Renal pelvis (tissue), 12 donors: ENCODE results near the gene SPDYE17. TPM values are rescaled to one million over a fixed set of nuclear protein-coding genes. Genes with fewer than 3 reads are reported as not detected.
"Not testable (repeated sequence)": the region's sequence is repeated elsewhere in the genome, so short reads cannot be mapped to it uniquely, and the experiment has no call there.

ENCODE experiments used
- DNase-seq: peaks from one replicate; pipeline ENCODE4 v3.0.0-alpha.2; 2013
- long read RNA-seq, 16 experiments: transcript quantifications; one replicate each; lab custom pipeline, GENCODE V29; 2026
- polyA plus RNA-seq, 3 donors: library from polyadenylated mRNA; unstranded; fragments of 120-200 nt; gene quantifications; one replicate each; pipeline ENCODE4 v1.2.1, GENCODE V29; 2013; ENCODE audit not compliant: insufficient read length in 3 of 3

Gene SPDYE17, protein sequence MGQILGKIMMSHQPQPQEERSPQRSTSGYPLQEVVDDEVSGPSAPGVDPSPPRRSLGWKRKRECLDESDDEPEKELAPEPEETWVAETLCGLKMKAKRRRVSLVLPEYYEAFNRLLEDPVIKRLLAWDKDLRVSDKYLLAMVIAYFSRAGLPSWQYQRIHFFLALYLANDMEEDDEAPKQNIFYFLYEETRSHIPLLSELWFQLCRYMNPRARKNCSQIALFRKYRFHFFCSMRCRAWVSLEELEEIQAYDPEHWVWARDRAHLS
- polyA plus RNA-seq = not detected
- long read RNA-seq, donor 1 = 0 reads
- long read RNA-seq, donor 2 = 0 reads
- long read RNA-seq, donor 3 = 0 reads
- long read RNA-seq, donor 4 = 0 reads
- long read RNA-seq, donor 5 = 0 reads
- long read RNA-seq, donor 6, partial matches to known transcripts = 32 of 32 reads
- long read RNA-seq, donor 6, other reads (novel, unspliced or antisense) = 0 of 32 reads
- long read RNA-seq, donor 7 = 0 reads
- long read RNA-seq, donor 8 = 0 reads
- long read RNA-seq, donor 9, partial matches to known transcripts = 8 of 8 reads
- long read RNA-seq, donor 9, other reads (novel, unspliced or antisense) = 0 of 8 reads
- long read RNA-seq, donor 10 = 0 reads
- long read RNA-seq, donor 11 = 0 reads
- long read RNA-seq, donor 12 = 0 reads
- long read RNA-seq, donor 13 = 0 reads
- long read RNA-seq, donor 14 = 0 reads
- long read RNA-seq, donor 15 = 0 reads
- long read RNA-seq, donor 16 = 0 reads

DNA sequence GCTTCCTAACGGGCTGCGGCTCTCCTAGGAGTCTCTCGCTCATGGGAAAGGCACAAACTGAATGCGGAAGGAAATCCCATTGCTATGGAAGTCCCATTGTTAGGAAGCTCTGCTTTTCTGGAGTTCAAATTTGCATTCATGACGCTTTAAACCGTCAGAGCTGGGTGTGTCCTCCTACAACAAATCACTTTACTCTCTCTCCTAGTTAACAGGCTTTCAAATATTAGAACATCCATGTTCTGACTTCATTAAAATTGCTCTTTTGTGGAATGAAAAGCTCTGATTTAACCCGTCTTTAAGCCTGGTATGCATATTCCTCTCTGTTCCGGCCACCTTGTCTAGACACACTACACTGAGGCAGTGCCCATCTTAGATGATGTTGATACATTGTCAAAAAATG lies at the start of gene SPDYE17:
Gene SPDYE17, minus strand, starts transcription at position 101 of the 400 bp plus-strand sequence. CDS start 1,791 bp downstream, outside the sequence.
- not testable (repeated sequence) for DNase-seq

GRCh38 chr7:77080236-77080635 lies 48.1 kb upstream of the SPDYE17 start:
- DNase-seq = not testable (repeated sequence)

DNA sequence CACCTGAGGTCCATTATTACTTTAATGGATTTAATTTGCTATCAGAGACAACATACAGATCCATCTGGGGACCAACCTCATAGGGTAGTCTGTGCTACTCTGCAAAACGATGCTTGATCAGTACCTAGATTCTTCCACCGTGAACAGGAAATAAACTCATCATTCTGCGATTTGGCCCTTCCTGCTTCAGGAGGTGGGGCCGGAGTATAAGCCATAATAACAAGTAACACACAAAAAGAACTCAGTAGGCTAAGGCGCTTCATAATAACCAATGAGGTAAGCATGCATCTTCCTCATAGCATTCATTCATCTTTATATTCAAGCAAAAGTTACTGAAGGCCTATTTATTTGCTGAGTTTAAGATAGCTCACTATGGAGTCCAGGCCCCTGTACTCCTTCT lies 47.5 kb upstream of the SPDYE17 start:
- not testable (repeated sequence) for DNase-seq

DNA sequence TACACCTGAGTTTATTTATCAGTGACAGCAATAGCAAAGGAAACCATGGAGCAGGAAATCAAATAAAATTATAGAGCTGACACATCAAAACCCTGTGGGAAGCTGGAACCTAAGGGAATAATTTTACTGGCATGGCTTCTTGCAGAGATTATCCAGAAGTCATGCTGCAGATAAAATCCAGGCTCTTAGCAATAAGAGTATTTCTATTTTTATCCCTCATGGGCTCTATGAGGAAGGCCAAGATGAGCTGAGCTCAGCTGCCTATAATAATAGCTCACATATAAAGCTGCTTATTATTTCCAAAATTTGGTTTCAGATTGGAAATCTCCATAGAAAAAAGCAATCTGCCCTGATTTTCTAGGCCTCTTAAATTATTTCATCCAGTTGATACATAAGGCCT lies 47.0 kb upstream of the SPDYE17 start:
- not testable (repeated sequence) for DNase-seq

DNA sequence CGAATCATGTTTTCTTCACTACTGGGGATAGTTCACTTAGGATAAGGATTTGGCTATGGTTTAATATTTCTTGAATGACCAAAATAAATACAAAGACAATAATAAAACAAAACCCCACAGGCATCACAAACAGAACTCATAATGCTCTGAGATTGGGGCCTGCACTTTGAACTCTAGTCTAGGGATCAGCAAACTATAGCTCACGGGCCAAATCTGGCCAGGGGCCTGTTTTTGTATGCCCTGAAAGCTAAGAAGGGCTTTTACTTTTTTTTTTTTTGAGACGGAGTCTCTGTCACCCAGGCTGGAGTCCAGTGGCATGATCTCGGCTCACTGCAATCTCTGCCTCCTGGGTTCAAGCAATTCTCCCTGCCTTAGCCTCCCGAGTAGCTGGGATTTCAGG lies 44.9 kb upstream of the SPDYE17 start:
- not testable (repeated sequence) for DNase-seq

- not testable (repeated sequence) for DNase-seq
Observed at GRCh38 chr7:77074786-77075396, 42.7 kb upstream of the SPDYE17 start.

- not testable (repeated sequence) for DNase-seq
Observed at GRCh38 chr7:77071108-77071507, 38.9 kb upstream of the SPDYE17 start.

- not testable (repeated sequence) for DNase-seq
Observed at GRCh38 chr7:77065869-77066268, 33.7 kb upstream of the SPDYE17 start.

DNA sequence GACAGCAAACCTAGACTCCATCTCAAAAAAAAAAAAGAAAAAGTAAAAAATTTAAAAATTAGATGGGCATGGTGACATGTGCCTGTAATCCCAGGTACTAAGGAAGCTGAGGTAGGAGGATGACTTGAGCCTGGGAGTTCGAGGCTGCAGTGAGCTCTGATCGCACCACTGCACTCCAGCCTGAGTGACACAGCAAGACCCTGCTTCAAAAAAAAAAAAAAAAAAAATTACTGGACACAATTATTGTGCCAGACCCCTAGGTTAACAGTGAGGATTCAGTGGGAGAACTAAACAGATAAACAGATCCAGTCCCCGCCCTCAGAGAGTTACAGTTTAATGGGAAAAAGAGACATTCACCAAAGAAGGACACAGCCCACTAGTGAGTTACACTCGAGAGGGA lies 31.6 kb upstream of the SPDYE17 start:
- not testable (repeated sequence) for DNase-seq

GRCh38 chr7:77062557-77062956 lies 30.4 kb upstream of the SPDYE17 start, which contains the start of gene SPDYE18:
TSS of gene SPDYE18 (minus strand) at chr7:77062558. CDS start at chr7:77060512, 2,046 bp downstream.
- not testable (repeated sequence) for DNase-seq

GRCh38 chr7:77026349-77026748 lies 5.8 kb downstream of the SPDYE17 start:
- DNase-seq = not testable (repeated sequence)

GRCh38 chr7:77010074-77010680 lies 22.0 kb downstream of the SPDYE17 start:
- DNase-seq = peak; percentile 27

GRCh38 chr7:77008000-77008399 lies 24.2 kb downstream of the SPDYE17 start:
- DNase-seq = not testable (repeated sequence)

- DNase-seq = not testable (repeated sequence)
Observed at GRCh38 chr7:77006127-77007110, 25.7 kb downstream of the SPDYE17 start.

DNA sequence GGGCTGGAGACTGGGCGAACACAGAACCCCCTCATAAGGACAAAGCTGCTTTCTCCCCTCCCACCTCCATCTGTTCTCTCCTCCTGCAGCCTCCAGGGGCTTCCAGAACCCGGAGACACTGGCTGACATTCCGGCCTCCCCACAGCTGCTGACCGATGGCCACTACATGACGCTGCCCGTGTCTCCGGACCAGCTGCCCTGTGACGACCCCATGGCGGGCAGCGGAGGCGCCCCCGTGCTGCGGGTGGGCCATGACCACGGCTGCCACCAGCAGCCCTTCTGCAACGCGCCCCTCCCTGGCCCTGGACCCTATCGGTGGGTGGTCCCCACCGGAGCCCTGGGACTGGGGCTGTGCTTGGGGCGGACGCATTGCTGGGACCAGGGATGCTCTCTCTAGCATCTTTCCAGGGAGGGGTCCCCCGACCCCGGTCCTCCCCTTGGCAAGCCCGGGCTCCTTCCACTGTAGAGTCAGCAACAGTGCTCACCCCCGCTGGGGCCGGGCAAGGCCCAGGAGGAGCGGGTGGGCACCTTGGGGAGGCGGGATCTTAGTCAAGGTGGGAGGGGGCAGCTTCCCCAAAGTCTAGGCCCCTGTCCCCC lies 26.6 kb downstream of the SPDYE17 start:
- not testable (repeated sequence) for DNase-seq

DNA sequence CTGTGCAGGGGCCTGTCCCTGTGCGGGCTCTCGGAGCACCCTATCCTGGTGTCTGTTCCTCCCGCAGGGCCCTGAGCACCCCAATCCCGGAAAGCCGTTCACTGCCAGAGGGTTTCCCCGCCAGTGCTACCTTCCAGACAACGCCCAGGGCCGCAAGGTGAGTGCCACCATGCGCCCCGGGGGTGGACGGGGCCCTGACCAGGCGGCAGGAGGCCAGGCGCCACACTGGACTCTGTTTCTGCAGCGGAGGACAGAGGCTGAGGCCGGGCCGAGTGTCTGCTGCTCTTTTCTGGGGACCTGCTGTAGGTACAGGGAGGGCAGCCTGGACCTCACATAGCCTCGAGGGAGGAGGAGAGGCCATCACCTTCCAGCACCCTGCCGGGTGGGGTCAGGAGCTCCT lies 28.0 kb downstream of the SPDYE17 start:
- DNase-seq = not testable (repeated sequence)

- not testable (repeated sequence) for DNase-seq
Observed at GRCh38 chr7:77003241-77003640, 28.9 kb downstream of the SPDYE17 start.

- DNase-seq = not testable (repeated sequence)
Observed at GRCh38 chr7:77002678-77003233, 29.4 kb downstream of the SPDYE17 start.

DNA sequence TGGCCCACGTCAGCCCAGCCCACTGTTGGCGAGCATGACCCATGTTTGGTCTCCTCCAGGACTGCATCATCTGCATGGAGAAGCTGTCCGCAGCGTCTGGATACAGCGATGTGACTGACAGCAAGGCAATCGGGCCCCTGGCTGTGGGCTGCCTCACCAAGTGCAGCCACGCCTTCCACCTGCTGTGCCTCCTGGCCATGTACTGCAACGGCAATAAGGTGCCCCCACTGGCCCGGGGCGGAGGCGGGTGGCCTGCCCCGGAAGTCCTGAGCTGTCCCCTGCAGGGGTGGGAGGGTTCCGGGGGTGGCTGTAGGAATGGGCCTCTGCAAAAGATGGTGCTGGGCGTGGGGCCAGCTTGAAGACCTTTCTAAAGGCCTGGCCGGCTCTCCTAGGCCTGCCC lies 30.1 kb downstream of the SPDYE17 start:
- not testable (repeated sequence) for DNase-seq
